HG02840 (cell line): ENCODE data around the gene PPP3R1.
A peak's percentile ranks its signal among the peaks of the same experiment; 100 is the strongest.

Source experiments
- ATAC-seq: cut with Tn5 transposase; IDR thresholded peaks from one replicate; pipeline ENCODE4 v1.9.1; 2021; ENCODE audit warnings: mild to moderate bottlenecking, moderate library complexity, moderate number of reproducible peaks; ENCODE audit not compliant: unreplicated experiment, low FRiP score

The PPP3R1 gene

GRCh38 chr2:68236103-68236734, 16.1 kb downstream of the PPP3R1 start:
- no peak for ATAC-seq

GRCh38 chr2:68235090-68235489, 17.2 kb downstream of the PPP3R1 start:
- ATAC-seq, result no peak

- no peak for ATAC-seq
Measured at GRCh38 chr2:68234405-68234804, 17.9 kb downstream of the PPP3R1 start.

- no peak for ATAC-seq
Measured at GRCh38 chr2:68231061-68231372, 21.3 kb downstream of the PPP3R1 start.

DNA sequence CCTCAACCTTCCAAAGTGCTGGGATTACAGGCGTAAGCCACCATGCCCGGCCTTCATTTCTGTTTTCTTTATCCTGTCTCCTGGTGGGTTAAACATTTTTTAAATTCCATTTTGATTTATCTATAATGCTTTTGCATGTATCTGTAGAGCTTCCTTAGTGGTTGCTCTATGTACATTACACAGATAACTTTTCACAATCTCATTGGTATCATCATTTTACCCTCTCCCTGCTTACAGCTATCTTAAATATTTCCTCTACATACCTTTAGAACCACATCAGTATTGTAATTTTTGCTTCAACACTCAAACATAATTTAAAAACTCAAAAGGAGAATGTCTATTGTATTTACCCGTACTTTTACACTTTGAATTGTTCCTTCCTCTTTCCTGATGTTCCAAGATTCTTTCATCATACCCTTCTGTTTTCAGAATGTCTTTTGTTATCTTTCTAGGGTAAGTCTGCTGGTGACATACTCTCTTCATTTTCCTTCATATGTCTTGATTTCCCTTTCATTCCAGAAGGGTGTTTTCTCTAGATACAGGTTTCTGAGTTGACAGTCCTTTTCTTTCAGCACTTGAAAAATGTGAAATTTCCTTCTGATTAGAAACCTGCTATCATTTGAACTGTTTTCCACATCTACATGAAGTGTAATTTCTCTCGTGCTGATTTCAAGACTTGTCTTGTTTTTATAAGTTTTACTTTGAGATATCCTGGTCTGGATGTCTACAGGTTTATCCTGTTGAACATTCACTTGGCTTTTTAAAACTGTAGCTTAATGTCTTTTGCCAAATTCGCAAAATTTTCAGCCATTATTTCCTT, 21.9 kb downstream of the PPP3R1 start:
- ATAC-seq, result no peak

- no peak for ATAC-seq
Measured at GRCh38 chr2:68226794-68227193, 25.5 kb downstream of the PPP3R1 start.

DNA sequence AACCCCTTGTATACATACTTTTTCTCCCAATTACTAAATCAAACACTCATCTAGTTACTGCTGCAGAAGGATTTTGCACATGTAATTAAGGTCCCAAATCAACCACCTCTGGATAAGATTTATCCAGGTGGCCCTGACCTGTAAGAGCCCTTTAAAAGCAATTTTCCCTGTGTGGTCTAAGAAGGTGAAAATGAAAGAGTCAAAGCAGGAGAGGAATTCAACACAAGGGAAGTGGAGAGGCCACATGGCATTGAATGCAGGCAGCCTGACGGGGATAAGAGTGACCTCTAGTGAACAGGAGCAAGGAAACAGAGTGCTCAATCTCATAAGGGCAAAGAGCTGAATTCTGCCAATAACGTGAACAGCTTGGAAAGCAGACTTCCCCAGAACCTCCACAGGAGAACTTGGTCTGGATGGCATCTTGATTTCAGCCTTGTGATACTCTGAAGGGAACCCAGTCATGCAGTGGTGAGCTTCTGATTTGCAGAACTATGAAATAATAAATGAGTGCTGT, 27.2 kb downstream of the PPP3R1 start:
- peak; percentile 69 for ATAC-seq

- ATAC-seq, result no peak
Measured at GRCh38 chr2:68223419-68223818, 28.9 kb downstream of the PPP3R1 start.

DNA sequence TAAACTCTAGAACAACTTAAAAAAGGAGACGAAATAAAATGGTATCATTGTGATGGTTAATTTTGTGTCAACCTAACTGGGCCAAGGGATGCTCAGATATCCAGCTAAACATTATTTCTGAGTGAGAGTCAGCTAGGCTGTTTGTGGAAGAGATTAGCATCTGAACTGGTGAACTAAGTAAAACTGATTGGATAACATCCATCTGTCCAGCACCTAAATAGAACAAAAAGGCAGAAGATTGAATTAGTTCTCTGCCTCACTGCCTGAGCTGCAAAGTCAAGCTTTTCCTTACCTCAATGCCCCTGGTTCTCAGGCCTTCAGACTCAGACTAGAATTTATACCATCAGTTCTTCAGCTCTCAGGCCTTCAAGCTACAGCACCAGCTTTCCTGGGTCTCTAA, 30.0 kb downstream of the PPP3R1 start:
- ATAC-seq, result no peak

GRCh38 chr2:68218343-68218901, 33.9 kb downstream of the PPP3R1 start:
- no peak for ATAC-seq

DNA sequence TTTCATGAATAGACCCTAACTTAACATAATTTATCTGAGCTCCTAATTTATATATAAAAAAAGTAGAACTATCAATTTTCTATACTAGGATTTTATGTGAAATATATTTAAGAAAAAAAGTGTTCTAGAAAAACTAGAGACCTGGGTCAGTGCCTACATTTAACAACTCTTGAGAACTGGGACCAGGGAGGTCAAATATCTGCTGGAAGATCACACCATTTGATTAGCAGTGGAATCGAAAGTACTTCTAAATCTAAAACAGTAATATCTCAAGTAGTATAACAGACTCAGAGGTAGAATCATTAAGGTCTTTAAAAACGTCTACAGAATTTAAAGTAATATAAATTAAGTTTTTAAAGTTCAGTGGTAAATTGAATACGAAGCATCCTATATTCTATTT, 34.6 kb downstream of the PPP3R1 start:
- ATAC-seq, result no peak

DNA sequence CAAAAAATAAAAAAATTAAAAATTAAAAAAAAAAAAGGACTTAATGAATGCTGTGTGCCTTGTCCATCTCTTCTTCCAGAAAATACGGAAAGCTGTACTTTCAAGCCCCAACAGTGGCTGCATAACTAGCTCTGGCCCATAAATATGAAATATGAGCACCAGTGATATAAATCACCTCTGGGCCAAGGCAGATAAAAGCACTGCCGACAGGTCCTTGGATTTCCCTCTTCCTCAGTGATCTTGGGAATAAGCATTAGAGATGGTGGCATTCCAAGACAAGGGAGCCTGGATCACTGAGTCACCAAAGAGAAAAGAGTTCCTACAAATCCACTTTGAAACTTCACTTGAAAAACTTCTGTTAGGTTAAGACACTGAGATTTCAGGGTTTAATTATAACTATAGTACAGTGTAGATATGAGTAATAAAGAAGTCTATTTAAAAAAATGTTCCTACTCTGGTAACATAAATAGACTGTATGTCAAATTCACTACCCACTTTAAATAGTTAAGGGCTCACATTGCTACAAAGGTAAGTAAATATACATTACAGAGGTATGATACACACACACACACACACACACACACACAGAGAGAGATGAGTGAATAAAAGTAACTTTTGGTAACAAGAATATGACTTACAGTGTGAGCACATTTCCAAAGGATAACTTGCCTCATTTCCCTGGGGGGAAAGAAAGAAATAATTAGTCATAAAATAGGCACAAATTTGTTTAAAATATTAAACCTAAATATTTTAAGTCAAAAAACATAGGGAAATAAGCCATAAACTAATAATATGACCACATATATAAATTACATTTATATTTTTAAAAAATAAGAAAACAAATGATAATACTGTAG, 35.6 kb downstream of the PPP3R1 start:
- no peak for ATAC-seq

DNA sequence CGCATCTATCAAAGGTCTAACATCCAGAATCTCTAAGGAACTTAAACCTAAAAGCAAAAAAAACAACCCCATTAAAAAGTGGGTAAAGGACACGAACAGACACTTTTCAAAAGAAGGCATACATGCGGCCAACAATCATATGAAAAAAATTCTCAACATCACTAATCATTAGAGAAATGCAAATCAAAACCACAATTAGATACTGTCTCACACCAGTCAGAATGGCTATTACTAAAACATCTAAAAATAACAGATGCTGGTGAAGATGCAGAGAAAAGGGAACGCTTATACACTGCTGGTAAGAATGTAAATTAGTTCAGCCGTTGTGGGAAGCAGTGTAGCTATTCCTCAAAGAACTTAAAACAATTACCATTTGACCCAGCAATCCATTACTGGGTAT, 38.0 kb downstream of the PPP3R1 start:
- peak; percentile 77 for ATAC-seq

GRCh38 chr2:68206793-68207192, 45.5 kb downstream of the PPP3R1 start:
- ATAC-seq, result no peak

- ATAC-seq, result peak; percentile 92
Measured at GRCh38 chr2:68203587-68203986, 48.7 kb downstream of the PPP3R1 start.

GRCh38 chr2:68200157-68200787, 52.1 kb downstream of the PPP3R1 start:
- no peak for ATAC-seq

DNA sequence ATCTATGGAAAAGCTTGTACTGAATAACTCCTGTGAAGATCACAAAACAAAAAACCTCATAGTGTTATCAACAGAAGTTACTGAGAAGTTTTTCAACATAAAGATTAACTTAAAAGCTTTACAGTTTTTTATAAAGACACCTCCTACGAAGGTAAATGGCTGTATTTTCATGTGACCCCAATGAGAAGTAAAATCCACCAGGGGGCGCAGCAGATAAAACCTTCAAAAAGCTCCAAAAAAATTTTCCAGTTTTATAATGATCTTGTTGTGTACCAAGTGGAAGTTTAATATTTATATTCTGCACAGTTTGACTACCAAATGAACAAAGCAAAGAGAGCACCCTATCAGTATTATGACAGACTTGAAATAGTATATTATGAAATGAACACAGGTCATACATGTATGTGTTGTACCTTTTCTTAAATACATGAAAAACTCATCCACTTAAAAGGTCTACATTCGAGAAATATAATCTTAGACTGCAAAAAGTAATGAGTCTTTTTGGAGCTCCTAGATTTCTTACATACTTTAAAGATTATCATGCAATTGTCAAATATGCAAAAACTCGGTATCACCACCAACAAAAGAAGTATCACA, 56.1 kb downstream of the PPP3R1 start:
- ATAC-seq, result no peak

DNA sequence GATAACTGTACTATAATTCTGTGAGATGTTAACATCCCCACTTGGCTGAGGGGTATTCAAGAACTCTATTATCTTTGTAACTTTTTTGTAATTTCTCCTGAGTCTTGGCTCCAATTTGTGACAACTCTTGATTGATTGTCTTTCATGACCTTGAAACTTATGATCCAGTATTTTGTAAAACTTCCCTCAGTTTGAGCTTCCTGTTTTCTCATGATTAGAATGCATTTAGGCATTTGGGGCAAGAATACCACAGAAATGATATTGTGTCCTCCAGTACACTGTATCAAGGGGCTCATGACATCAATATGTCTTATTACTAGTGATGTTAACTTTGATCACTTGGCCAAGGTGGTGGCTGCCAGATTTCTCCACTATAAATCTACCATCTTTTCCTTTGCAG, 57.2 kb downstream of the PPP3R1 start:
- no peak for ATAC-seq

DNA sequence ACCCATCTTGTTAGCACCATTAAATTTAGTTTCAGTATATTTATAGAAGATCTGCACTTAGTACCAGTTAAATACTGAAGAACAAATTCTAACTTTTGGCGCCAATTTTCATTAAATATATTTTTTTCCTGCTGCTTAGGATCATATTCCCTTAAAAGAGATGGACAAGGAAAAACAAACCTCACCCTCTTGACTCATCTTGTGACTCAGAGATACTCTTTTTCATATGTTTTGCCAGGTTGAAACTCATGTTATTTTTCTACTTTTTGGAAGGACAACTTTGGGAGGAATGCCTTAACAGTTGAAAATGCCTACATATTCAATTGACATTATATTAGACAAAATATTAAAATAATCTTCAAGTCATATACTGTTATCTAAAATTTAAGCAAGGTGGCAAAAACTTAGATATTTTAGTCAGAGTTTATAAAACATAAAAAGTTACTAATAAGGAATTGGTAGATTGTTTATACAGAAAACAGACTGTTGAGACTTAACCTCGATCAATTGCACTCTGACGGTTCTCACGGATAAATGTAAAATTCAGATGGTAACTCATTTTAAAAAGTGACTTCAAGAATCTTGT, 58.5 kb downstream of the PPP3R1 start:
- no peak for ATAC-seq

DNA sequence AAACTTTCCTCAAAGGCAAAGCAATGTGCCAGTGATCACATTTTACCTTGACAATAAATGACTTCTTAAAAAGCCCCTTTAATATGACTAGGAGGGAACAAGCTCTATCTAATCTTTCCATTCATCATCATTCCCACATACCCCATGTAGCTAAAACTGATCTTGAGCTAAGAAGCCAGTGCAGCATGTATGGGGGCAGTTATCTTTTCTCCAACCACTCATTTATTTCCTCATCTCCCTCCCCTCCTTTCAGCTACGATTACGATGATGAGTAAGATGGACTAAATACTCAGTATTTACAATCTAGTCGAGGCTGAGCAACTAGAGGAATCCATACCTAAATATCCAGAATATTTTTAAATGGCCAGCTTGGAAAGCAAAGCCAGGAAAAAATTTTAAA, 59.2 kb downstream of the PPP3R1 start:
- ATAC-seq, result no peak
